ENCODE measurements around the gene S100PBP. TPM values are rescaled to one million over a fixed set of nuclear protein-coding genes. Genes with fewer than 3 reads are reported as not detected.

Gene S100PBP
- total and polyA plus RNA-seq, 10 of the 15 experiments (the other 5 are each of a cell fraction or from before 2014, with no cell fraction given), result 17.0 to 98.3 (median 40.6) TPM

- H4K20me1 ChIP-seq (ENCODE audit: control insufficient read depth, insufficient read depth), result no peaks in the 10 kb centered on the region; the same call in 1 of the 2 replicates
- H2AFZ ChIP-seq (ENCODE audit: control insufficient read depth, low read depth, low read length), result no peak overlapping the region
- TF ChIP-seq SMARCA5 (IDR thresholded peaks at IDR 0.05) (0 out of 2 replicates have a peak, but pooled peaks have one; percentile 63), ATF7 (IDR thresholded peaks at IDR 0.05; ENCODE audit: low read depth) (peak; percentile 25; the same call in 1 of the 2 replicates), RAD51 (IDR thresholded peaks at IDR 0.05) (no peak)
- H3K4me3 ChIP-seq, result no peak overlapping the region
- RAD21 ChIA-PET (ENCODE audit: unreplicated experiment), result interaction anchor here (0.6 to 3.1 kb wide), 10 partner anchors 63 to 355 kb away, joined by 3 to 17 read pairs (median 3); partner anchors contain the start of gene AZIN2
- no peak overlapping the region for H3K9ac ChIP-seq (ENCODE audit: control insufficient read depth, insufficient read depth, low read length)
- POLR2A ChIA-PET, result interaction anchor here (0.9 to 1.4 kb wide), 5 partner anchors 18 to 163 kb away, joined by 3 to 11 read pairs (median 5); no protein-coding TSS in a partner anchor
- SMC1A ChIA-PET (ENCODE audit: uncharacterized antibody, unreplicated experiment), result interaction anchor here (0.6 to 3.5 kb wide), 20 partner anchors 8 to 355 kb away, joined by 3 to 16 read pairs (median 5); no protein-coding TSS in a partner anchor
- no peak overlapping the region for H3K4me2 ChIP-seq (ENCODE audit: control insufficient read depth, insufficient read depth)
- DNase-seq (ENCODE audit: low read depth, low spot score) (no peak), FAIRE-seq (peak; percentile 54), ATAC-seq (no peak)
- H3K9me3 ChIP-seq (replicated peaks; ENCODE audit: control insufficient read depth, insufficient read depth, low read length), result no peaks in the 10 kb centered on the region
- no TSS peak for BruUV-seq (replicated peaks)
- CTCF ChIA-PET, result interaction anchor here (0.7 to 3.5 kb wide), 41 partner anchors 9 to 473 kb away, joined by 3 to 57 read pairs (median 5); partner anchors contain the start of gene TRIM62
- no peaks in the 10 kb centered on the region for H3K79me2 ChIP-seq (ENCODE audit: control insufficient read depth, insufficient read depth, low read length)
- intact Hi-C loops (cut with micrococcal nuclease; ENCODE audit: unreplicated experiment), result loop anchor here (5.0 to 10.0 kb wide), 2 partner anchors 58 to 350 kb away; partner anchors contain the start of genes S100PBP and YARS1
- 26% methylated on average over 5 of the region's 5 CpGs for WGBS (ENCODE audit: insufficient coverage, insufficient replicate concordance, low lambda C conversion rate, missing lambda C conversion rate)
- H3K36me3 ChIP-seq (ENCODE audit: control insufficient read depth in 2 of 2, insufficient read depth in 2 of 2, low read length in 1 of 2), result no peaks in the 10 kb centered on the region
- no peak overlapping the region for H3K27ac ChIP-seq (ENCODE audit: control insufficient read depth, insufficient read depth)
- in situ Hi-C loops (cut with MboI), result no loop called here
- peaks cover 10% of the 10 kb centered on the region for H3K4me1 ChIP-seq (ENCODE audit: control insufficient read depth, insufficient read depth, low read length)
- peaks cover 9 to 12% of the 10 kb centered on the region in 2 experiments; a peak in 3 of 4 replicates for H3K27me3 ChIP-seq (replicated peaks in 1 of 2; ENCODE audit: control insufficient read depth in 2 of 2, insufficient read depth in 2 of 2, low read length in 1 of 2)
Observed at GRCh38 chr1:32874860-32875752, 57.7 kb downstream of the S100PBP start.

Data from GM12878 (cell line).